ENCODE data around the gene BCAS3. TPM values are rescaled to one million over a fixed set of nuclear protein-coding genes. Genes with fewer than 3 reads are reported as not detected.
A peak's percentile ranks its signal among the peaks of the same experiment; 100 is the strongest.
"Not testable (repeated sequence)": the region's sequence is repeated elsewhere in the genome, so short reads cannot be mapped to it uniquely, and the experiment has no call there.

BCAS3 gene
- total RNA-seq, 1 donor, result 23.7 TPM

GRCh38 chr17:61023996-61024395 lies 346.3 kb downstream of the BCAS3 start:
- TF ChIP-seq CTCF (IDR thresholded peaks at IDR 0.05; ENCODE audit: insufficient read depth, low read depth, low read length), result no peak
- DNase-seq (ENCODE audit: low read depth), result peak; percentile 25

GRCh38 chr17:61026818-61027217 lies 349.2 kb downstream of the BCAS3 start:
- DNase-seq (ENCODE audit: low read depth), result no peak
- no peak for TF ChIP-seq CTCF (IDR thresholded peaks at IDR 0.05; ENCODE audit: insufficient read depth, low read depth, low read length)
- H3K4me3 ChIP-seq (ENCODE audit: low read depth, low read length), result no peak overlapping the region

More at GRCh38 chr17:61023996-61024395, 346.3 kb downstream of the BCAS3 start:
- H3K4me3 ChIP-seq (ENCODE audit: low read depth, low read length), result no peak overlapping the region

GRCh38 chr17:61029181-61029580 lies 351.5 kb downstream of the BCAS3 start:
- DNase-seq (ENCODE audit: low read depth), result no peak
- no peak for TF ChIP-seq CTCF (IDR thresholded peaks at IDR 0.05; ENCODE audit: insufficient read depth, low read depth, low read length)
- H3K4me3 ChIP-seq (ENCODE audit: low read depth, low read length), result no peak overlapping the region

- no peak overlapping the region for H3K4me3 ChIP-seq (ENCODE audit: low read depth, low read length)
- no peak for DNase-seq (ENCODE audit: low read depth)
- no peak for TF ChIP-seq CTCF (IDR thresholded peaks at IDR 0.05; ENCODE audit: insufficient read depth, low read depth, low read length)
Observed at GRCh38 chr17:61040666-61041065, 363.0 kb downstream of the BCAS3 start.

- not testable (repeated sequence) for H3K4me3 ChIP-seq (ENCODE audit: low read depth, low read length); DNase-seq (ENCODE audit: low read depth)
Observed at GRCh38 chr17:61042348-61042747, 364.7 kb downstream of the BCAS3 start.

- no peak overlapping the region for H3K4me3 ChIP-seq (ENCODE audit: low read depth, low read length)
- no peak for TF ChIP-seq CTCF (IDR thresholded peaks at IDR 0.05; ENCODE audit: insufficient read depth, low read depth, low read length)
- DNase-seq (ENCODE audit: low read depth), result no peak
Observed at GRCh38 chr17:61047515-61047914, 369.9 kb downstream of the BCAS3 start.

GRCh38 chr17:61048376-61049106 lies 370.9 kb downstream of the BCAS3 start:
- no peak for TF ChIP-seq CTCF (IDR thresholded peaks at IDR 0.05; ENCODE audit: insufficient read depth, low read depth, low read length)
- no peak overlapping the region for H3K4me3 ChIP-seq (ENCODE audit: low read depth, low read length)
- peak; percentile 85 for DNase-seq (ENCODE audit: low read depth)
